Measurements from ENCODE around the gene KDM6B.

KDM6B gene

GRCh38 chr17:7832431-7832830 lies 1.6 kb upstream of the KDM6B start:
- H3K27ac ChIP-seq: peak overlapping the region; percentile 99; the same call in 1 of the 2 replicates
- TF ChIP-seq CTCF (IDR thresholded peaks at IDR 0.05): no peak
- no peak for TF ChIP-seq ZFX (IDR thresholded peaks at IDR 0.05; ENCODE audit: borderline replicate concordance)

GRCh38 chr17:7833011-7833794 lies 814 bp upstream of the KDM6B start:
- peak overlapping the region; percentile 99 for H3K27ac ChIP-seq

GRCh38 chr17:7834542-7834956 lies 532 bp downstream of the KDM6B start:
- no peak for TF ChIP-seq ZFX (IDR thresholded peaks at IDR 0.05; ENCODE audit: borderline replicate concordance)
- TF ChIP-seq CTCF (IDR thresholded peaks at IDR 0.05): no peak
- peak overlapping the region; percentile 99 for H3K27ac ChIP-seq

More at GRCh38 chr17:7833011-7833794, 814 bp upstream of the KDM6B start:
- TF ChIP-seq ZFX (IDR thresholded peaks at IDR 0.05; ENCODE audit: borderline replicate concordance): no peak
- no peak for TF ChIP-seq CTCF (IDR thresholded peaks at IDR 0.05)

GRCh38 chr17:7834957-7835813 lies 1.2 kb downstream of the KDM6B start:
- H3K27ac ChIP-seq: peak overlapping the region; percentile 99
- TF ChIP-seq ZFX (IDR thresholded peaks at IDR 0.05; ENCODE audit: borderline replicate concordance) (no peak), CTCF (IDR thresholded peaks at IDR 0.05) (peak; percentile 89)

GRCh38 chr17:7835814-7836595 lies 2.0 kb downstream of the KDM6B start:
- no peak for TF ChIP-seq ZFX (IDR thresholded peaks at IDR 0.05; ENCODE audit: borderline replicate concordance)
- no peak for TF ChIP-seq CTCF (IDR thresholded peaks at IDR 0.05)

GRCh38 chr17:7836596-7837407 lies 2.8 kb downstream of the KDM6B start:
- TF ChIP-seq CTCF (IDR thresholded peaks at IDR 0.05) (no peak), ZFX (IDR thresholded peaks at IDR 0.05; ENCODE audit: borderline replicate concordance) (no peak)
- peak overlapping the region; percentile 99 for H3K27ac ChIP-seq

More at GRCh38 chr17:7835814-7836595, 2.0 kb downstream of the KDM6B start:
- H3K27ac ChIP-seq: peak overlapping the region; percentile 99
